RPMI8226 (cell line): ENCODE data around the gene SLC33A1.
A peak's percentile ranks its signal among the peaks of the same experiment; 100 is the strongest.
"Not testable (repeated sequence)": the region's sequence is repeated elsewhere in the genome, so short reads cannot be mapped to it uniquely, and the experiment has no call there.

Source experiments
- DNase-seq: peaks from one replicate; pipeline ENCODE4 v3.0.0-alpha.2; 2015

The SLC33A1 gene

DNA sequence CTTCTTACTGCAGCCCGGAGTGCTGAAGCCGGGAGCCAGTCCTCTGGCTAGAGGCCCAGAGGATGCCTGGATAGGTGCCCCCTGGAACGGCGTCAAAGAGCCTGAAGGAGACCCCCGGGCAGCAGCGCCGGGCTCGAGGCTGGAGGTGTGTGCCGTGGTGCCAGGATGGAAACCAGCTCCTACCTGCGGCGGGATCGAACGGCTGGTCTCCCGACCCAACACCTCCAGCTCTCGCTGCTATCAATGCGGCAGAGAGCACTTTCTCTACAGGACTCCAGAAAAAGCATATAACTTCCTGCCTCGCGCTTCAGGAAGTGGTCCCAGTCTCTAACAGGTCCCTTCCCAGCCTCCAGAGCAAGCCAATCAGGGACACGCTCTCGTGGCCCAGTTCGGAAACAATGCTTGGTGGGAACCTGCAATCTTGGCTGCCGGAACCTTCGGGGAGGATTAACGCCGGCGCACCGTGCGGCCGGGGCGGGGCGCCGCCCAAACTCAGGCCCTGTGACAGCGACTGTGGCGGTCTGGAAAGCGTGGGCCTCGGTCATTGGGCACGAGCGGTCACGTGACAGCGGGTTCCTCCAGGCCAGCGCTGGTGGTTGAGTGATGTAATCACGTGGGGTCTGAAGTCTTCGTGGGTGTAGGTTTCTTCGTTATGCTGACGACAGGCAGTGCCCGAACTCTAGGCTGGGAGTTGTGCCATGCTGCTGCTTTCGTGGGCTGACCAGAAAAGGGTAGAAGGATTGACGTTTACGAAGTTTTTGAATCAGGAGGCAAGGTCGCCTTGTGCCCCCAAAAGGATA, at the start of gene SLC33A1:
TSS of gene SLC33A1 (minus strand) at position 287 of the 800 bp plus-strand sequence. CDS start 430 bp downstream, outside the sequence.
- peak; percentile 100 for DNase-seq

DNA sequence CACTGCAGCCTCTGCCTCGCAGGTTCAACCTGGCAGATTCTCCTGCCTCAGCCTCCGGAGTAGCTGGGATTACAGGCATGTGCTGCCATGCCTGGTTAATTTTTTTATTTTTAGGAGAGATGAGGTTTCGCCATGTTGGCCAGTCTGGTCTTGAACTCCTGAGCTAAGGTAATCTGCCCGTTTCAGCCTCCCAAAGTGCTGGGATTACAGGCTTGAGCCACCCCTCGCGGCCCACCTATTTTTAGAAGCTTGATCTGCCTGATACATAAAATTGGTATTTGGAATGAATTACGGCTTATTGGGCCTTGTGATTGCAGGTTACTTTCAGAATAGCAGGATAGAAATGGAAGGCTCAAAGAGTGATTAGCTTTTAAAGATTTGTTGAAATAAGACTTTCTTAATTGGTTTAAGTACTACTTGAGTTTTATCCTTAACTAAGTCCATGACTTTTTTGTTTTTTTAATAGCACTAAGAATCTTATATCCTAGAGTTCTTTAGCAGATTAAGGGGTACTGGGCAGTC, 41.2 kb upstream of the SLC33A1 start:
- DNase-seq: no peak

DNA sequence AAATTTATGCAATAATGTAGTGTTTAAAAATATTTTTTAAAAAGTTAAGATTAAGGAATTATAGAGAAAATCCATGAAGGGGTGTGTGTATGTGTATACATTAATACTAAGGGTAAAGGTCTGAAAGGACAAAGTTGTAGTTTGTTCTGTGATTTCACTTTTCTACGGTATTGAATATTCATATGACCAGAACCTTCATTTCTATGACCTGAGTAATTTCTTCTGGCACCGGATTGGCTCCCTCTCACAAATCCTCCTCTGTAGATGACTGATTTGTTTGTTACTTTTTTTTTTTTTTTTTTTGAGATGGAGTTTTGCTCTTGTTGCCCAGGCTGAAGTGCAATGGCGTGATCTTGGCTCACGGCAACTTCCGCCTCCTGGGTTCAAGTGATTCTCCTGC, 37.1 kb upstream of the SLC33A1 start:
- DNase-seq: no peak

DNA sequence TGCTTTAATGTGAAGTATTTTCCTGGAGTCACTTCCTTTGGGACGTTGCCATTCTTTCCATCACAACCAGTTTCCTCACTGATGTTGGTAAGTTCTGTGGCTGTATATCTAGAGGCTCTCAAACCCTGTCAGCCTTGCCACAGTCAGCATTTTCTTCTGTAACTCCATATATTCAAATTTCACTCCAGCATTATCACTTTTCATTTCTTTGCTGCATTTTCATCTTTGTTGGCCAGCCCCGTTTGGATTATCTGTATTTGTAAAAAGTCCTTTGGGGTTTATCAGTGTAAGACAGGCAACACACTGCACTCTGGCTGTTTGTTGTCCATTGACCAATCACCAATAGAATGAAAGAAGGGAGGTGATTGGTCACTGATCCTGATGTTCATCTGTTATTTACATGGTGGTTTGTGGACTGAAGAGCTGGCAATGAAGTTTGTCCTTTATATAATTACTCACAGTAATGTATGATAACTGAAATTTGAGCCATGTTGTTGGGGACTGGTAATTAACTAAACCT, 36.5 kb upstream of the SLC33A1 start:
- no peak for DNase-seq

DNA sequence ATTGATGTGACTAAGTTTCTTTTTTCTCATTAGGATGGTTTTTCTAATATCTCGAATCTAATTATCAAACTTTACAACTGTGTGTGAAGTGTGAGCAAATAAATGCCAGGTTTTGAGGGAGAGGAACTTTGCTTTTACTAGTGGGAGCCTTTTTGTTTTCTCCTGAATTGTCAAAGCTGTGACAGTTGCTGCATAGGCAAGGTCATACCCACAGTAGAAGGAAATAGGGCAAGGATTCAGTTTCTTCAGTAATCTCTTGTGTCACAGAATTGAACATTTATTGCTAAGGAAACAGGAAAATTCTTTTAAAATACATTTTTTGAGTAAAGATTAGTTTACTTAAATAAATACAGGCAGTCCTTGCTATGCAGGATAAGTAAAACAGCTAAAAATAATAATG, 35.7 kb upstream of the SLC33A1 start:
- DNase-seq: no peak

DNA sequence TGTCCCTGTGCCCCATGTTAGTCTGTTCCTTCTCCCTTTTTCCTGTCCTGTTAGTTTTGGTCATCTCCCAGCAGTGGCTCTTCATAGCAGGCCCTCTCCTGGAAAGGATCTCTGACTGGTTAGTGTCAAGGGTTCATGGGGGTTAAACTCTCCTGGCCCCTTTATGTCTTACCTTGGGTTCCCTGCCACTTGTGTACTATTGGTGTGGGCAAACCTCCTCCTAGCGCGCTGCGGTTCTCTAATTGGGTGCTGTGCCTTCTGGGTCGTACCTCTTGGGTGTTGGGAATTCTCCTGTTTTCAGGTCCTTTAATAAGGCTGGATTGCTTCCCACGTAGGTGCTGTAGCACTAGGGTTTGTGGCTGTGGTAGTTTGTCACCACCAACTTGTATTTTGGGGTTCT, 35.0 kb upstream of the SLC33A1 start:
- DNase-seq: no peak

DNA sequence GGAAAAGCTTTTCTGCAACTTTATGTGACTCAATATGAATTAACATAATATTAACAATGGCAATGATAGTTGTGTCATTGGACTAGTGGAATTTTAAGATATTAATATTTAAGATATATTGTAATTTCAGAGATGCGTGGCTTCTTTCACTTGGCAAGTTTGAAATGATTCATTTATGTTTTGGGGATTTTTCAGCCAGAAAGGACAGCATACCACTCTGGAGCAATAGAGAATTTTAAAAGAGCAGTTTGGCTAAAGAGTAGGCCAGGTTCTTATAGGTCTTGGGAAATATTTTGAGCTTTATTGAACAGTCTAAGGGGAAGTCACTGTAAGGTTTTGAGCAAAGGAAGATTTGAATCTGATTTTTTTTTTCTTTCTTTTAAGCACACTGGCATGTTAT, 32.7 kb upstream of the SLC33A1 start:
- DNase-seq: no peak

DNA sequence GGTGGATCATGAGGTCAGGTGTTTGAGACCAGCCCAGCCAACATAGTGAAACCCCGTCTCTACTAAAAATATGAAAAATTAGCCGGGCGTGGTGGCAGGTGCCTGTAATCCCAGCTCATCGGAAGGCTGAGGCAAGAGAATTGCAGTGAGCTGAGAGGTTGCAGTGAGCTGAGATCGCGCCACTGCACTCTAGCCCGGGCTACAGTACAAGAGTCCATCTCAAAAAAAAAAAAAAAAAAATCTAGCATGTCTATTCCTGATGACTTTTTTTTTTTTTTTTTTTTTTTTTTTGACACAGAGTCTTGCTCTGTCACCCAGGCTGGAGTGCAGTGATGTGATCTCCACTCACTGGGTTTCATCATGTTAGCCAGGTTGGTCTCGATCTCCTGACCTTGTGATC, 32.1 kb upstream of the SLC33A1 start:
- not testable (repeated sequence) for DNase-seq

DNA sequence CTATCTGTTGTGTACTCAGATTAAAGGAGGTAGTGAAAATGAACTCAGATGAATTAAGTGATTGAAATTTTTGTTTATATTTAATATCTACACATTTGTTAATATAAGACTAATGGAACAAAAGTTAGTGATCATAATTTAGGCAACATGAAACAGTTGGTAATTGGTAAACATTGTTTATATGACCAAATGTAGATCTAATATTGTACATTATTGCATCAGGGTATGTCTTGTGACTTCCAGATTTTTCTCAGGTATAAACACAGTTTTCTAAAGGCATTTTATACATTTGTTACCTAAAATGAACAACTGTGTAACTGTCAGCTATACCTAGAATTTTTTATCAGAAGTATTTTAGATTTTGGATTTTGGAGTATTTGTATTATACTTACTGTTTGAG, 31.1 kb upstream of the SLC33A1 start:
- DNase-seq: no peak

DNA sequence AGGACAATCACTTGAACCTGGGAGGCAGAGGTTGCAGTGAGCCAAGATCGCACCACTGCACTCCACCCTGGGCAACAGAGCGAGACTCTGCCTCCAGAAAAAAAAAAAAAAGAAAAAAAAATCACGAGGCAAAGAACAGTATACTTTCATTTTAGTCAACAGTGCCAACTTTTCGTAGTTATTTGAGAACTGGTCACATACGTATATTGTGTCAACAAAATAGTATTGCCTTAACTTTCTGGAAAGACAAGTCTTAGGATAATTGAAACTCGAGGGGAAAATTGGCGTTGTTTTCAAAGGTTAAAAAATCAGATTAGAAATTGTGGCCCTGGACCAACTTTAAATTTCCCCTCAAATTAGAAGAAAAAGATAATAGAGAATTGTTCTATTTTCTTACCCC, 30.1 kb upstream of the SLC33A1 start:
- no peak for DNase-seq

DNA sequence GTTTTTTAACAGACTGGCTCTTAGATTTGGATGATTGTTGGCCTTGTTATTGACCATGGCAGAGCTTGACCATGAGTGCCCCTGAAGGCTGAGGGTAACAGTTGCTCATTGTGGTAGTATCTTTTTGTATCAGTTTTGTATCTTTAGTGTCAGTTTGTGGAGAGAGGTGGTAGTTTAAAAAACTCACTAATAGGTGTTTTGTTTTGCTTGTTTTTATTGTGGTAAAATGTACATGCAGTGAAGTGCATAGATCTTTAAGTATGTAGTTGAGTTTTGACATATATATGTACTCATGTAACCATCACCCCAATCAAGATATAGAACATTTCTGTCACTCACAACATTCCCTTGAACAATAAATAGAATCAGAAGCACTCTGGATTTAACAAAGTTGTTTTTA, 26.1 kb upstream of the SLC33A1 start:
- DNase-seq: no peak

DNA sequence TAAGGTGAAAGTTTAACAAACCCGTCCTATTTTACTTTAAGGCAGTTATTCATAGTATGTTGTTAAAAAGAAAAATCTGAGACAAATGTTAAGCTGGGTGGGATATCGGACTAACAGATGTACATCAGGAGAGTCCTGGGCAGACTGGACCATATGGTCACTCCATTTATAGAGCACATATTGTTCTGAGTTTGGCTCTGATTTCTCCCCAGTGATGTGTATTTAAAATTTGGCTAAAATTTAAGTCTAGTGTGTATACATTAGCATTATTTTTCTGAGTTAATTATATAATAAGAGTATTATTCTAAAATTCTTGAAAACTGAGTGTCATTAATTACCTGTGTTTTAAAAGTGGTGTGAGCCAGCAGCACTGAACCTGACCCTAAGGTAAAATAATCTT, 22.3 kb upstream of the SLC33A1 start:
- DNase-seq: no peak

DNA sequence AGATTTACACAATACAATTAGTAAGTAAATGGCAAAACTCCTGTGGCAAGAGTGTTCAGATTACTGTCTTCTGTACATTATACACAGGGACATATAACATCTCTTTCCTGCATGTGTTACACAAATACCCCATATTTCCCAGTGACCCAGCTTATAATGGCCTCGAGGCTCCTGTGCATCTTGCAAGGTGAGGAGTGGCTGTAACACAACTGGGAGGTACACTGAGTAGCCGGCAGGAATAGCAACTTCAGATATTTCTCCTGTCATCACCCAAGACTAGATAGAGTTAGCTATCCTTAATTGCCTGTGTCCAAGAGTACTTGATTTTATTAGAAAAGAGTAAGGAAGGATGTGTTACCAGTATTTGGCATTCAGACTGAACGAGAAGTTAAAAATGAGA, 21.8 kb upstream of the SLC33A1 start:
- no peak for DNase-seq

DNA sequence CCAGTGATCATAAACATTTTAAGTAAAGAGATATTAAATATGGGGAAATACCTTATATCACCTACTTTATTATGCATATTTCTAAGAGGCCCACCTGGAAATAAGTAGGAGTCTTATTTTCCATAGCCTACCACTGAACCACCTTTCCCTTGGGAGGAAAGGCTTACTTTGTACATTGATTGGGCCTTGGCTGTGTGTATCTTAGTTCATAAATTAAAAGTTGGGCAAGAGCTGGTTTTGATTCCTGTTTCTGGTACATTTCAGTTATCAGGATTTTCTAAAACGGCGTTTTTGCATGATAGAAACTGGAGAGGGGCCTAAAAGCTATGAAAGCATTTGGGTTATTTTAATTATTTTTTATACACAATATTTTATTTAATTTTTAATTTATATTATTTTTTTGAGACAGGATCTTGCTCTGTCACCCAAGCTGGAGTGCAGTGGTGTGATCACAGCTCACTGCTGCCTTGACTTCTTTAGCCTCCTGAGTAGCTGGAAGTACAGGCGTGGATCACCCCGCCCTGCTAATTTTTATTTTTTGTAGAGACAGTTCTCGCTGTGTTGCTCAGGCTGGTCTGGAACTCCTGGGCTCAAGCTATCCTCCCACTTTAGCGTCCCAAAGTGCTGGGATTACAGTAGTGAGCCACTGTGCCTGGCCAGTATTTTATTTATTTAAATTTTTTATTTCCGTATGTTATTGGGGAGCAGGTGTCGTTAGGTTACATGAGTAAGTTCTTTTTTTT, 18.8 kb upstream of the SLC33A1 start:
- no peak for DNase-seq

DNA sequence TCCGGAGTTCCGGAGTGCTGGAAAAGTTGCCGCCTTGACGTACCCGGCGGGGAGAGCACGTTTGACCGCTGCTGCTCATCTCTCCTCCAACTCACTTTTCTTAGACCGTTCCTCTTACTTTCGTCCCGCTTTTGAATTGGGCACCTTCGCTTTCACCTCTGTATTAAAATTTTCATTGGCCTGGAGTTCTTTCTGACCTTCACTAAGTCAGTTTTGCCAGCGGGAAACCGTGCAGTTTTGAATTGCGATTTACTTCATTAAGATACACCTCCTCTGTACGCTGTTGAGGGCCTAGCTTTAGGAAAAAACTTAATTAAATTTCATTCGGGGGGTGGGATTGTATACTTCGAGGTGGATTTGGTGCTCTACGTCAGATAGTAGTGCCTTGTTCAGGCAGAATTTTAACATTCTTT, 17.5 kb upstream of the SLC33A1 start:
- DNase-seq: no peak

DNA sequence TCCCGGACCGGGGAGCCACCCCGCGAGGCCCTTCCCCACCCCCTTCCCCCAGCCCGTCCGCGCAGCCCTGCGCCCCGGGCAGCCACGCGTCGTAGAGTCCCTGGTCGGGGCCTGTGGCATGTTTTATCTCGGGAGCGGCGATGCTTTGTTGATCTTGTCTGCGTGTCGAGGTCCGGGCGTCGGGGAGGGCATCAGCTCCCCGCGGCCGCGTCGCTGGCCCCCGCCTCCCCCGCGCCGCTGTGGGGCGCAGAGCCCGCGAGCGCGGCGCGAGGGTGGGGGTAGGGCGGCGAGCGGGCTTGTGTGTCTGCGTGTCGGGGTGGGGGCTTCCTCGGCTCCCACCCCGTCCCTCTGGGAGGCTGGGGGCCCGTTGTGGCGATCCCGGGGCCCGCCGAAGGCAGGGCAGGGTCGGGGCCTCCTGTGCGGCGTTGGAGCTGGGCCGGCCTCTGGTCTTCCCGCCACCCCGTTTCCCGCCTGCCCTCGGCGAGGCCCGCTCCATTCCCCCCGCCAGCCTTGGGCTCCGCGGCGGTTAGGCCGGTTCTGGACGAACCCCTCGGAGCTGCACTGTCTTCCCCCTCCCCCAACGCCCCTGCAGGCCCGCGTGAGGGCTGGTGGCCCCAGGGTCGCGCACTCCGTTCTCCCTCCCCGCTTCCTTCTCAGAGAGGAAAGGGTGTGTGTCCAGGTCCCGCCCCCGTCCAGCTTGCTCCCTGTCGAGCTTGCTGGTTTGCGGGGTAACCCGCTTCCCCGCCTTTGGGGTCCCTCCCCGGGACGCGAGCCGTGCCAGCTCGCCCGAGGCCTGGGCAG, 16.9 kb upstream of the SLC33A1 start:
- peak; percentile 69 for DNase-seq

DNA sequence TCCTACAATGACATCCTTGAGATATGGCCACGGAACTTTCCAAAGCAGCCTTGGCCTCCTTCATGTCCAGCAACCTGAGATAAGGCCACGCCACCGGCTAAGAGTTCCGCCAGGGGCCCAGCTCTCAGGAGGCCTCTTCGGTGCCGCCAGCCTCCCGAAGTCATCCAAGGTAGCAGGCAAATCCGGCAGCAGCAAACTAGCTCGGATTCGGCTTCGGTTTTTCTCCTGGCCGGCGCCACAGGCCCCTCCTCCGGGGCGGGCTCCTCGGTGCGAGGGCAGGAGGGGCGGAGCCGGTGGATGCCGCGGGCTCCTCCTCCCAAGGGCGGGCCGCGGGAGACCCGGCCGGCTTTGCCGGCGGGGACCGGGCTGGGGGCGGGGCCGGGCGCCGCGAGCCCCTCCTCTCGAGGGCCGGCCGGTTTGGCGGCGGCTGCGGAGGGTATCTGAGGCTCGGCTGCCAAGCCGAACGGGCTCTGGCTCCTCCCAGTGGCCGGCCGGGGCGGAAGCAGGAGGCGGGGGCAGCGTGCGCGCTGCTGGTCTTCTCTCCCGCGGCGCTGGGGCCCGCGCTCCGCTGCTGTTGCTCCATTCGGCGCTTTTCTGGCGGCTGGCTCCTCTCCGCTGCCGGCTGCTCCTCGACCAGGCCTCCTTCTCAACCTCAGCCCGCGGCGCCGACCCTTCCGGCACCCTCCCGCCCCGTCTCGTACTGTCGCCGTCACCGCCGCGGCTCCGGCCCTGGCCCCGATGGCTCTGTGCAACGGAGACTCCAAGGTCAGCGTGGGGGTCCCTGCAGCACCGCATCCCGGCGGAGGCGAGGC, 16.1 kb upstream of the SLC33A1 start, which contains the start of gene GMPS:
TSS of gene GMPS (plus strand) at position 518 of the 812 bp plus-strand sequence. CDS start at position 739, 221 bp downstream.
- peak; percentile 99 for DNase-seq

DNA sequence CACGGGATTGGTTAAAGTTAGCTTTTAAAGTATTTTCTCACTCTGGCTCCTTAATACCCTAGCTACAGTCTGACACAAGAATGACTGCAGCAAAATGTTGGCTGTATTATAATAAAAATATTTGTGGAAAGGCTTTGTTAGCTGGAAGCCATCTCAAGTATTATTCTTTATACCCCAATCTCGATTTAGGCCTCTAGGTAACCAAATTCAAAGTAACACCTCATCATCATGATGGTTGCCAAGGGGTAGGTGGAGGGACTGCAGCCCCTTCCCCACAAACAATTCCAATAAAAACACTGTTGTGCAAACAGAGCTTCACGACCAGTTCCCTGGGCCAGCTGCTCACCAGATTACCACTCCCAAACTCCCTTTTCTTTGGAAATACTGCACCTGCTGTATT, 15.5 kb upstream of the SLC33A1 start:
- no peak for DNase-seq

DNA sequence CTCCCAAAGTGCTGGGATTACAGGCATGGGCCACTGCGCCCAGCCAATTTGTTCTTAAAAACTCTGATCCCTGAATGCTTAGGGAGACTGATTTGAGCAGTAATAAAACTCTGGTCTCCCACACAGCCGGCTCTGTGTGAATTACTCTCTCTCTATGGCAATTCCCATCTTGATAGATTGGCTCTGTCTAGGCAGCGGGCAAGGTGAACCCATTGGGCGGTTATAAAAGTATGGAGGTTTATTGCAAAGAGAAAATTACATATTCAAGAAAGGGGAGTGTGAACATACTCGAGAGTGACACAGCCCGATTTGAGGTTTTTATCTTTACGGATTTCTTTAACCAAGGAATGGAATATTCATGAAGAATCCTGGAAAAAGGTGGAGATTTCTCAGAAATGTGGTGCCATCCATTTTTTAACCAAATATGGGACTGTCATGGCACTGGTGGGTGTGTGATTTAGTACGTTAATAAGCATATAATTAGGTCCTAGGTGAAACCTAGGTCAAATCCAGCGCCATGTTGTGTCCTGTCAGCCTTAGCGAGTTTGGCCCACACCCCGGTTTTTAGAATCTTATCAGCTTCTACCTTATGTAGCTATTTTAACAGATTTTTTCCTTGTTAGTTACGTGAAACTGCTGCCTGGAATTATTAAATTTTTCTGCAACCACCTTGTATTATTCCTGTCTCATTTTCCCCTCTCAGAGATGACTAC, 9.0 kb upstream of the SLC33A1 start:
- DNase-seq: no peak

DNA sequence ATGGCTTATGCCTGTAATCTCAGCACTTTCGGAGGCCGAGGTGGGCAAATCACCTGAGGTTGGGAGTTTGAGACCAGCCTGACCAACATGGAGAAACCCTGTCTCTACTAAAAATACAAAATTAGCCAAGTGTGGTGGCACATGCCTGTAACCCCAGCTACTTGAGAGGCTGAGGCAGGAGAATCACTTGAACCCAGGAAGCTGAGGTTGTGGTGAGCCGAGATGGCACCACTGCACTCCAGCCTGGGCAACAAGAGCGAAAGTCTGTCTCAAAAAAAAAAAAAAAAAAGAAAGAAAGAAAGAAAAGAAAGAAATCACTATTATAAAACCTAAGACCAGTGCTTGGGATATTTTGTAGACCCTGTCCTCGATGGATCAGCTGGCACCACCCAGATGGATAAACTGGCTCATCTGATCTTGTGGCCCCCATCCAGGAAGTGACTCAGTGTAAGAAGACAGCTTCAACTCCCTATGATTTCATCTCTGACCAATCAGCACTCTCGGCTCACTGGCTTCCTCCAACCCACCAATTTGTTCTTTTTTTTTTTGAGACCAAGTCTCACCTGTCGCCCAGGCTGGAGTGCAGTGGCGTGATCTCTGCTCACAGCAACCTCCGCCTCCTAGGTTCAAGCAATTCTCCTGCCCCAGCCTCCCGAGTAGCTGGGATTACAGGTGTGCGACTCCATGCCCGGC, 8.2 kb upstream of the SLC33A1 start:
- DNase-seq: peak; percentile 34
